HS-5 (cell line): Measurements from ENCODE around the gene MRPL1.
"Not testable (repeated sequence)": the region's sequence is repeated elsewhere in the genome, so short reads cannot be mapped to it uniquely, and the experiment has no call there.

Source experiments
- DNase-seq: peaks from one replicate; pipeline ENCODE4 v3.0.0-alpha.2; 2012; ENCODE audit warnings: low read depth

The MRPL1 gene

GRCh38 chr4:77982900-77983540 lies 120.4 kb downstream of the MRPL1 start:
- DNase-seq = not testable (repeated sequence)

DNA sequence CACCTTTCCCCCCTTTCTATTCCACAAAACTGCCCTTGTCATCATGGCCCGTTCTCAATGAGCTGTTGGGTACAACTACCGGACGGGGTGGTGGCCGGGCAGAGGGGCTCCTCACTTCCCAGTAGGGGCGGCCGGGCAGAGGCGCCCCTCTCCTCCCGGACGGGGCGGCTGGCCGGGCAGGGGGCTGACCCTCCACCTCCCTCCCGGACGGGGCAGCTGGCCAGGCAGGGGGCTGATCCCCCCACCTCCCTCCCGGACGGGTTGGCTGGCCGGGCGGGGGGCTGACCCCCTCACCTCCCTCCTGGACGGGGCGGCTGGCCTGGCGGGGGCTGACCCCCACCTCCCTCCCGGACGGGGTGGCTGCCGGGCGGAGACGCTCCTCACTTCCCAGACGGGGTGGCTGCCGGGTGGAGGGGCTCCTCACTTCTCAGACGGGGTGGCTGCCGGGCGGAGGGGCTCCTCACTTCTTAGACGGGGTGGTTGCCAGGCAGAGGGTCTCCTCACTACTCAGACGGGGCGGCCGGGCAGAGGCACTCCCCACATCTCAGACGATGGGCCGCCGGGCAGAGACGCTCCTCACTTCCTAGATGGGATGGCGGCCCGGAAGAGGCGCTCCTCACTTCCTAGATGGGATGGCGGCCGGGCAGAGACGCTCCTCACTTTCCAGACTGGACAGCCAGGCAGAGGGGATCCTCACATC lies 121.1 kb downstream of the MRPL1 start:
- not testable (repeated sequence) for DNase-seq

DNA sequence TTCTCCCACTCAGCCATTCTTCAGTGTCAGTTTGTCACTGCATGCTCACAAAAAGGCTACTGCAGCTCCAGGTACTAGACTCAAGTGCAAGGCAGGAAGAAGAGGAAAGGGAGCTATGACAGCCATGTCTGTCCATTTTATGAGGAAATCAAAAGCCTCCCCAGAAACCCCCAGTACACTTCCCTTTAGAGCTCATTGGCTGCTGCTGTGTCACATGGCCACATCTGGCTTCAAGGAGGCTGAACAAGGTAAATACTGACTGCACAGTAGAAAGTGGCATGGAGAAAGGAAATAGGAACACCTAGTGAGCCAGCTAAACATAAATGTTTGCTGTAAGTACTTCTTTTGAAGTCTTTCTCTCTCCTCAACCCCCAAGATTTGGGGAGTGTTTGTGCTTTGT lies 127.3 kb downstream of the MRPL1 start:
- DNase-seq = no peak

DNA sequence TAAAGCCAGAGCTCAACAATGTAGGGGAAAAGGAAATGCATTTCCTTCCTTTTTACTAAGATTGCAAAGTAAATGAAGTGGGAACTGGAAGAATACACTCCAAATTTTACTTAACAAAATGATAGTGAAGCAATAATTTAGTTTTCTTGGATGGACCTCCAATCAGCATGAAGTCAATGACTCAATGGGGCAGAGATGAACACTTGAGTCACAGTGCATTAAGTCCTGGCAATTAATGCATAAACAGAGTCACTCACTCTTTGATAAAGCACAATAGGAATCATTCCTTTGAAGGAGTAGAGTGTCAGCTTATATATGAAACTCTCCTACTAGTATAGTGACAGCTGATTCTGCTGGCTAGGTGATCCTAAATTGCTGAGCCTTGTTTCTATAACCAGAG lies 127.8 kb downstream of the MRPL1 start:
- no peak for DNase-seq

DNA sequence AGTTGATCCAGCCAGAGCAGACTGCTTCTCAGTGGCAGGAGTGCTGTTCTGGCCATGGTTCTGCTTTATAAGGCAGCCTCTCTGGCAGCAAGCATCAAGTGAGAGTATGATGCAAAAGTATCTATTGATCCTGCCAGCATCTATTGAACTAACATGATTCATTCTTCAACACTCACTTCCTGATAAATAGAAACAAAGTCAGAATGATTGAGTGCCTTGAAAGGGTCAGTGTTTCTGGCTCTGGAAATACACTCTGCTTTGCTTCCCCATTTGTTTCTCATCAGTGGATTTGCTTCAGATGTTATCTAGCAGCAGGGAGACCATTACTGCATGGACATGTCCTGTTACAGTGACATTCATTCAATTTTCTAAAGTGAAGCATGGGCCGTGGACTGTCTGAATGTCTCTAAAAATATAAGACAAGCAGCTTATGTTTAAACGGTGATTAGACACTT lies 128.3 kb downstream of the MRPL1 start:
- no peak for DNase-seq

- DNase-seq = no peak
Measured at GRCh38 chr4:77992581-77992980, 130.0 kb downstream of the MRPL1 start.

DNA sequence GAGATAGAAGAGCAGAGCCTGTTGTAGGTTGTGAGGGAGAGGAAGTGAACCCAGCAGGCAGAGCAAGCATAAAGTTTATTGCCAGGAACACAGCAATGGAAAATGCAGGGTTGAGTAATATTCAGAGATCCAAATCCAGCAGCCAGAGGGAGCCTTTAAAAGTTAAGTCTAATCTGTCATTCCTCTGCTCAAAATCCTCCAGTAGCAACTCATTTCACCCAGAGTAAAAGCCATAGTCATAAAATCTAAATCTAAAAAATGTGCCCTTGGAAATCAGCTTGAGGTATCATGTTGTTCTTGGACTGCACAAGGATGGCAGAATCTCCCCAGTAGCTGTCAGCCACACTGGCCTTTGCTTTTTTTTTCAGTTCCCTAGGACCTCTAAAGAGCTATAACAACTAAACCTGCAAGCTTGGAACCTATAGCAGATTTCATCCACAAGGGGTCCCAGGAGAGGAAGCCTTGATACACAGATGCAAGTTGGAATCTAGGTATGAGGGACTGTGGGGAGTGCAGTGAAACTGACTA lies 131.6 kb downstream of the MRPL1 start:
- no peak for DNase-seq

- no peak for DNase-seq
Measured at GRCh38 chr4:77996076-77996475, 133.4 kb downstream of the MRPL1 start.

DNA sequence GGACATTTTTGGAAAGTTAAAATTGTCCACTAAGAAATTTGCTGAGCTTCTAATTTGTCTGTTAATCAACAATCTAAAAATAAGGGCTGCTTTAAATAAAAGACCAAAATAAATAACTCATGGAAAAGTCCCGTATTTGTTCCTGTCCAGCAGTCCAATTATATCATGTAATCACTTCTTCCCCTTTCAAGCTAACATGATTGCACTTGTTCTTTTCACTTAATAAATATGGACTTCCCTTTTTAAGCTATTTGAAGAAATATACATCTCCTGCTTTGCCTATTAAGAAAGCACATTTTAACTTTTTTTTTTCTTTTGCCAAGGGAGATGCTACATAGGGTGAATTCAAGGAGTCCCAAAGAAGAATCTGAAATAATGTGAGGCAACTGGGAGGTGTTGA lies 138.9 kb downstream of the MRPL1 start:
- DNase-seq = no peak

DNA sequence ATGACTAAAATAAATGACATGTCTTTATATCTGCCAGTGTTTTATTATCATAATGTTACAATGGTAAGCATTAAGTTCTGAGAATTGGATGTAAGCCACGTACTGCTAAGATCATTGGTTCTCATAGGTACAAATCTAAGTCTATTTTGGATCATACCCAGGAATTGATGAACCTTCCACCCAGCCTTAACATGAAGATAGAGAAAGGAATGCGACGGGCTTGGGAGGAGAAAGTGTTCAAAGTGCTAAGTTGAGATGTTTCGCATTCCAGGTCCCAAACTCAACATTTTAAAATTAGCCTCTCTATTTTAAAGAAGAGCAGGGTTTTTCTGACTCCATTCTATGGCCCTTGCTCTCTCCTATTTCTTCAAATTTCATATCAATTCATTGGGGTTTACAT lies 139.6 kb downstream of the MRPL1 start:
- DNase-seq = no peak
